PFSK-1 (cell line): Measurements from ENCODE around the gene ECT2L.

Experiments
- FOXP2 ChIP-seq: optimal IDR thresholded peaks from 2 replicates; pipeline ENCODE3; 2011; ENCODE audit warnings: borderline replicate concordance, control low read depth, inconsistent platforms; ENCODE audit not compliant: insufficient read depth; ENCODE audit errors: extremely low read length, extremely low read depth
- POLR2AphosphoS5 ChIP-seq: IDR thresholded peaks from 2 replicates; pipeline ENCODE4 v1.6.1; 2012; ENCODE audit warnings: low read depth, mild to moderate bottlenecking, control low read depth, low read length, moderate library complexity
- REST ChIP-seq, 2 experiments: IDR thresholded peaks; 2 replicates each; pipeline versions ENCODE4 v1.6.1 to v1.8.0; 2011 to 2012; ENCODE audit warnings: low read depth in 2 of 2, low read length in 2 of 2, control low read depth in 1 of 2, inconsistent platforms in 1 of 2, mild to moderate bottlenecking in 1 of 2, moderate library complexity in 1 of 2; ENCODE audit not compliant: insufficient read depth in 1 of 2
- SIN3A ChIP-seq: IDR thresholded peaks from 2 replicates; pipeline ENCODE4 v1.6.1; 2012; ENCODE audit warnings: mild to moderate bottlenecking, low read length, moderate library complexity, borderline replicate concordance; ENCODE audit not compliant: insufficient read depth
- TAF1 ChIP-seq: IDR thresholded peaks from 2 replicates; pipeline ENCODE4 v1.6.1; 2012; ENCODE audit warnings: low read length, control low read depth, borderline replicate concordance; ENCODE audit not compliant: insufficient read depth

The ECT2L gene

GRCh38 chr6:138948004-138948403 is 152.1 kb downstream of the ECT2L start:
- TF ChIP-seq REST (IDR thresholded peaks at IDR 0.05; ENCODE audit: insufficient read depth in 1 of 2, low read depth in 2 of 2, low read length in 2 of 2): no peak
- no peak for TF ChIP-seq TAF1
- TF ChIP-seq FOXP2: no peak
- TF ChIP-seq POLR2AphosphoS5: no peak
- TF ChIP-seq SIN3A: no peak

GRCh38 chr6:138948546-138949179 is 152.8 kb downstream of the ECT2L start:
- TF ChIP-seq POLR2AphosphoS5 (no peak), FOXP2 (no peak), TAF1 (no peak), SIN3A (no peak), REST (IDR thresholded peaks at IDR 0.05; ENCODE audit: insufficient read depth in 1 of 2, low read depth in 2 of 2, low read length in 2 of 2) (no peak)

DNA sequence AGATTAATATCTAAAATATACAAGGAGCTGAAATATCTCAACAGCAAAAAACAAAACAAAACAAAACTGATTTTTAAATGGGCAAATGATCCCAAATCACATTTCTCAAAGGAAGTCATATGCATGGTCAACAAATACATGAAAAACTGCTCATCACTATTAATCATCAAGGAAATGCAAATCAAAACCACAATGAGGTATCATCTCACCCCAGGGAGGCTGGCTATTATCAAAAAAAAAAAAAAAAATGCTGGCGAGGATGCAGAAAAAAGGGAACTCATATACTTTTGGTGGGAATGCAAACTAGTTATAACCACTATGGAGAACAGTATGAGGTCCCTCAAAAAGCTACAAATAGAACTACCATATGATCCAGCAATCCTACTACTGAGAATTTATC is 157.6 kb downstream of the ECT2L start:
- TF ChIP-seq POLR2AphosphoS5: no peak
- TF ChIP-seq SIN3A: no peak
- TF ChIP-seq TAF1: no peak
